ENCODE results near the gene CEP164. TPM values are rescaled to one million over a fixed set of nuclear protein-coding genes. Genes with fewer than 3 reads are reported as not detected.

CEP164 gene
- total RNA-seq, 1 experiment from 2014 or later, result 25.4 TPM

DNA sequence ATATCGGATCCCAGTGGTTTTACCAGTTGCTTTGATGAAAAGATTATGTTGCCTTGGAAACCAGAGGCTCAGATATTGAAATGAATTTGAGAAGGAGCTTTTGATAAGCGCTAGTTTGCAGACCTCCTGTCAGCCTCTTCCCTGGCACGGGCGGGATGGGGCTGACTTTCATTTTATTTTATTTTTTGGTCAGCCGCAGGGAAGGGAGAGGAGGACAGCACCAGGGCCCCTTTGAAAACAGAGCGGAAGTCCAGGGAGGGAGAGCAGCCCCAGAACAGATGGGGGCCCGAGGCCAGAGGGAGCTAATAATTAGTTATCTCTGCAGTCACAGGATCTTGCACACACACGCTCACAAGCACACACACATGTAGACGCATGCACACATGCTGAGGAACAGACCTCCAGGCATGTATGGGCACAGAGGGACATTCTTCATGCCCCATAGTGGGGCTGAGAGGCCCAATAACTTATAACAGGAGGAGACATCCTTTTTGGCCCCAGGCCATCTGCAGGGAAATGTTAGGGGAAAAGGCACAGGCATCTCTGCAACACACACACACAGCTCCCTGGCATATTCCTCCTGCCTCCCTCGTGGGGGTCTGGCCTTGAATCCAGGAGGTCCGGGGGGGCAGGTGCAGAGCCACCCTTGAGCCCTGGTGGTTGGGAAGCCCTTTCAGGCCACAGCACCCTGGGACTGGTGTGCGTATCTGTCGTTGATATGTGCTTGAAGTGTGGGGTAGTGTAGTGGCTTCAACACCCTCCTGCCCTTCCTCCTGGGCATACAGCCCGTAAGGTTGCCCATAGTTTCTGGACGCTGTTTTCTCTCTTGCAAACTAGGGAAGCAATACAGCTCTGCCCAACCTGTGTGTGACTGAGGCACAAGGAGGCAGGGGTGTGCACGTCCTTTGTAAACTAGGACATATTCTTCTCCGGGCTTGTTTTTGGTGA is 117.3 kb downstream of the CEP164 start:
- no TSS peak for BruUV-seq (replicated peaks)
- Mint-ChIP-seq H3K27me3 (ENCODE audit: unreplicated experiment) (peaks cover 94% of the 10 kb centered on the region), H3K4me1 (ENCODE audit: low read depth, unreplicated experiment) (no peaks in the 10 kb centered on the region), H3K4me3 (ENCODE audit: low read depth, unreplicated experiment) (no peak overlapping the region), H3K9me3 (ENCODE audit: low read depth, unreplicated experiment) (no peaks in the 10 kb centered on the region), H3K27ac (ENCODE audit: unreplicated experiment) (no peak overlapping the region), H3K36me3 (ENCODE audit: insufficient read depth, unreplicated experiment) (no peaks in the 10 kb centered on the region)
- no peak for TF ChIP-seq CTCF (IDR thresholded peaks at IDR 0.05; ENCODE audit: unreplicated experiment)
- CTCF ChIA-PET, result no interaction called here
- intact Hi-C loops (cut with micrococcal nuclease; ENCODE audit: unreplicated experiment), result no loop called here
- DNase-seq, result no peak

- BruUV-seq (replicated peaks), result no TSS peak
- no peak for DNase-seq
- no peaks in the 10 kb centered on the region for H3K4me1 Mint-ChIP-seq (ENCODE audit: low read depth, unreplicated experiment)
- H3K27me3 Mint-ChIP-seq (ENCODE audit: unreplicated experiment), result peaks cover 86% of the 10 kb centered on the region
- no peaks in the 10 kb centered on the region for H3K9me3 Mint-ChIP-seq (ENCODE audit: low read depth, unreplicated experiment)
- no peaks in the 10 kb centered on the region for H3K36me3 Mint-ChIP-seq (ENCODE audit: insufficient read depth, unreplicated experiment)
- no peak overlapping the region for H3K27ac Mint-ChIP-seq (ENCODE audit: unreplicated experiment)
- no peak overlapping the region for H3K4me3 Mint-ChIP-seq (ENCODE audit: low read depth, unreplicated experiment)
- CTCF ChIA-PET, result interaction anchor here (0.6 kb wide), 1 partner anchor 378 kb away, joined by 4 read pairs; no protein-coding TSS in a partner anchor
- no peak for TF ChIP-seq CTCF (IDR thresholded peaks at IDR 0.05; ENCODE audit: unreplicated experiment)
- intact Hi-C loops (cut with micrococcal nuclease; ENCODE audit: unreplicated experiment), result no loop called here
These were observed 121.5 kb downstream of the CEP164 start for GRCh38 chr11:117449111-117449693.

GRCh38 chr11:117453886-117454563 is 126.4 kb downstream of the CEP164 start:
- CTCF ChIA-PET, result no interaction called here
- intact Hi-C loops (cut with micrococcal nuclease; ENCODE audit: unreplicated experiment), result no loop called here
- Mint-ChIP-seq H3K27ac (ENCODE audit: unreplicated experiment) (no peak overlapping the region), H3K27me3 (ENCODE audit: unreplicated experiment) (peaks cover 76% of the 10 kb centered on the region), H3K4me1 (ENCODE audit: low read depth, unreplicated experiment) (no peaks in the 10 kb centered on the region), H3K36me3 (ENCODE audit: insufficient read depth, unreplicated experiment) (no peaks in the 10 kb centered on the region), H3K4me3 (ENCODE audit: low read depth, unreplicated experiment) (no peak overlapping the region), H3K9me3 (ENCODE audit: low read depth, unreplicated experiment) (no peaks in the 10 kb centered on the region)
- TF ChIP-seq CTCF (IDR thresholded peaks at IDR 0.05; ENCODE audit: unreplicated experiment), result no peak
- no TSS peak for BruUV-seq (replicated peaks)
- no peak for DNase-seq

- no peak overlapping the region for H3K27ac Mint-ChIP-seq (ENCODE audit: unreplicated experiment)
- CTCF ChIA-PET, result no interaction called here
- H3K27me3 Mint-ChIP-seq (ENCODE audit: unreplicated experiment), result peaks cover 76% of the 10 kb centered on the region
- H3K36me3 Mint-ChIP-seq (ENCODE audit: insufficient read depth, unreplicated experiment), result no peaks in the 10 kb centered on the region
- H3K4me3 Mint-ChIP-seq (ENCODE audit: low read depth, unreplicated experiment), result no peak overlapping the region
- no peak for DNase-seq
- no peak for TF ChIP-seq CTCF (IDR thresholded peaks at IDR 0.05; ENCODE audit: unreplicated experiment)
- no peaks in the 10 kb centered on the region for H3K4me1 Mint-ChIP-seq (ENCODE audit: low read depth, unreplicated experiment)
- no peaks in the 10 kb centered on the region for H3K9me3 Mint-ChIP-seq (ENCODE audit: low read depth, unreplicated experiment)
- no TSS peak for BruUV-seq (replicated peaks)
- intact Hi-C loops (cut with micrococcal nuclease; ENCODE audit: unreplicated experiment), result no loop called here
These were observed 126.9 kb downstream of the CEP164 start for GRCh38 chr11:117454564-117454917.
